Measurements from ENCODE around the gene PCDHA8.

DNA sequence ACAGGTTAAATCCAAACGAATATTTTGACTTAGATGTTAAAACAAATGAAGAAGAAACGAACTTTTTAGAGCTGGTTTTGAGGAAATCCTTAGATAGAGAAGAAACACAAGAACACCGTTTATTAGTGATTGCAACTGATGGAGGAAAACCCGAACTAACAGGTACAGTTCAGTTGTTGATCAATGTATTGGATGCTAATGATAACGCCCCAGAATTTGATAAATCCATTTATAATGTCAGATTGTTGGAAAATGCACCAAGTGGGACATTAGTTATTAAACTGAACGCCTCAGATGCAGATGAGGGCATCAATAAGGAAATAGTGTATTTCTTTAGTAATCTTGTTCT, 18.7 kb upstream of the PCDHA8 start:
- TF ChIP-seq CTCF (conservative IDR thresholded peaks at IDR 0.05; ENCODE audit: low read depth, low read length) (no peak), EZH2 (IDR thresholded peaks at IDR 0.05; ENCODE audit: borderline replicate concordance, low read depth, low read length, poor library complexity, severe bottlenecking) (no peak)
